22Rv1 (cell line): ENCODE measurements around the gene SLITRK4.
A peak's percentile ranks its signal among the peaks of the same experiment; 100 is the strongest.

ENCODE experiments used
- ZFX ChIP-seq: fragments of 450-650 bp; IDR thresholded peaks from 2 replicates; pipeline ENCODE4 v1.6.1; 2017; ENCODE audit warnings: antibody characterized with exemption, borderline replicate concordance
- TF ChIP-seq, protein P1 (sequence below): fragments of 450-650 bp; IDR thresholded peaks from 2 replicates; pipeline ENCODE4 v1.5.1; 2017; ENCODE audit warnings: mild to moderate bottlenecking

DNA sequence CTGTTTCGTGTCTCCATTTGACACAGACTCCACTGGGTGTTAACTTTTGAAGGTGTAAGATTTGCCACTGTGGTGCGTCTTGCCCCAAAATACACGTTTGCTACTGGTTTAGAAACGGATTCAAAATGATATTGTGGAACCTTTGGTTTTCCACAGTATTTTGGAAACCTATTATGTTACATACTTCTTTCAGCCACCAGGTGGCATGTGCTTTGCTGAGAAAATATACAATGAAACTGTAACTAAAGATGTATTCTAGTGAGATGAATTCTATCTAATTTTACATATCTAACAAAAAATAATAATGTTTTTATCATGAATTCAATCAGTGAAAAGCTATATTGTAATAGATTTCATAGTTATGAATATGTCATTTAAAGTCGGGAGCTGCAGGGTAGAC is 28.4 kb upstream of the SLITRK4 start:
- TF ChIP-seq, protein P1, sequence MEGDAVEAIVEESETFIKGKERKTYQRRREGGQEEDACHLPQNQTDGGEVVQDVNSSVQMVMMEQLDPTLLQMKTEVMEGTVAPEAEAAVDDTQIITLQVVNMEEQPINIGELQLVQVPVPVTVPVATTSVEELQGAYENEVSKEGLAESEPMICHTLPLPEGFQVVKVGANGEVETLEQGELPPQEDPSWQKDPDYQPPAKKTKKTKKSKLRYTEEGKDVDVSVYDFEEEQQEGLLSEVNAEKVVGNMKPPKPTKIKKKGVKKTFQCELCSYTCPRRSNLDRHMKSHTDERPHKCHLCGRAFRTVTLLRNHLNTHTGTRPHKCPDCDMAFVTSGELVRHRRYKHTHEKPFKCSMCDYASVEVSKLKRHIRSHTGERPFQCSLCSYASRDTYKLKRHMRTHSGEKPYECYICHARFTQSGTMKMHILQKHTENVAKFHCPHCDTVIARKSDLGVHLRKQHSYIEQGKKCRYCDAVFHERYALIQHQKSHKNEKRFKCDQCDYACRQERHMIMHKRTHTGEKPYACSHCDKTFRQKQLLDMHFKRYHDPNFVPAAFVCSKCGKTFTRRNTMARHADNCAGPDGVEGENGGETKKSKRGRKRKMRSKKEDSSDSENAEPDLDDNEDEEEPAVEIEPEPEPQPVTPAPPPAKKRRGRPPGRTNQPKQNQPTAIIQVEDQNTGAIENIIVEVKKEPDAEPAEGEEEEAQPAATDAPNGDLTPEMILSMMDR = peak; percentile 65
- TF ChIP-seq ZFX = no peak
